ENCODE data around the gene CD58.
A peak's percentile ranks its signal among the peaks of the same experiment; 100 is the strongest.

The CD58 gene

DNA sequence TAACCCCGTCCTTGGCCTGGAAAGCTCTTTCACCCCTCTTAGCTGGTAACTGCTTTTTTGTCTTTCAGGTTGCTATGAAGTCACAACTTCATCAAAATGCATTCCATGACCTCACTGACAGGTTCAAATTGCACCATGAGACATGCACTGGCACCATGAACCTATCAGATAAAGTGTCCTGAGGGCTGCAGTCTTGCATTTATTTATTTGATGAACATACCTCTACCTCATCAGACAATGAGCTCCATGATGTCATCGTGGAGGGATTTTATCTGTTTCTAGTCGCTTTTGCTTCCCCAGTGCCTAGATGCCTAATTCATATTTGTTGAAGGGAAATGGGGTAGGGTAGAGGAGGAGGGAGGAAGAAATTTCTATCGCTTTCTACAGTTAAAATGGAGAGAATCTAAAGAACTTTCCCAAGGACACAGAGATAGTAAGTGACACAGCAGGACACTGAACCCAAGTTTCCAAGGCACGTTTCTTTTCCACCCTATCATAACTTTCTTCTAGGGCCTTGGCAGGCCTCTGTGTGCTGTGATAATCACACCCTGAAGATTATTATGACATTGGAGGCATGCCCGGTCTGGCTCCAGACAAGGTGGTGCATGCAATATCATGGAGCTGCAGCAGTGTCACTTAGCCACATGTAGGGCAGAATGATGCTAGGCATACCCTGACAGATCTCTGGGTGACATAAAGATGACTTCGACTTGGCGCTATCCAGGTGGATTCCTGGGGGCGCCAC, 69.5 kb downstream of the CD58 start:
- Histone ChIP-seq H3K4me1 (ENCODE audit: control insufficient read depth, insufficient read depth, low read length) (no peaks in the 10 kb centered on the region), H3K27ac (ENCODE audit: extremely low read depth, low read depth, low read length) (no peak overlapping the region)

DNA sequence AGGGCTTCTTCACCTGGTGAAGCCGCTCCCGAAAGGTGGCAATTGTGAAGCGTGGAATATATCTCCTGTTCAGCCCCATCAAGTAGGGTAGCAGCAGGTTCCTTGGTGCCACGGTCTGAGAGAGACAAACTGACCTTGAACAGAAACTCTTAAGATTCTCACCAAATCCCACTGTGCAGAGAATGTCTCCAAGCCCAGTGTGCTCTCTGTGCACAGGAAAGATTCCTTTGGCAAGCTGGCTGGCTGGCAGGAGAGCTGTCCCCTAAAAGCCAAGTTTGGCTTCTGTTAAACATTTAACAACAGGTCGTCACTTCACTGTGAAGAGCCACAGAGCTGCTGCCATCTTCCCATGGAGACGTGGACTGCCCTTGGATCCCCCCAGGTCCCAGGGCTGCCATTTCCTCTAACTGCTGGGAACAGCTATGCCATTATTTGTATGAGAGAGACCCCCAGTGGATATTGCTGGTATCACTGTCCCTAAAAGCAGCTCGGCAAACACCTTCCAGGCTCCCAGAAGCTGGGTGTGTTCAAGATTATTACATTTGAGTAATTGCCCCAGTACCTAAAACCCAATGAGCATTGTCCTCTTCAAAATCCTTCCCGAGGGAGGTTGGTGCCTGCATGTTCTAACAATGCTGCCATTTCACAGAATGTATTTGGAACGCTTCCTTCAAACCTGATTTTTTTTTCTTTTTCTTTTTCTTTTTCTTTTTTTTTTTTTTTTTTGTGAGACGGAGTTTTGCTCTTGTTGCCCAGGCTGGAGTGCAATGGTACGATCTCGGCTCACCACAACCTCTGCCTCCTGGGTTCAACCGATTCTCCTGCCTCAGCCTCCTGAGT, 71.8 kb downstream of the CD58 start:
- POLR2A ChIA-PET = interaction anchor here (0.9 to 1.7 kb wide), 3 partner anchors 10 to 360 kb away, joined by 5 to 6 read pairs (median 6); no protein-coding TSS in a partner anchor
- no peaks in the 10 kb centered on the region for H3K9me3 ChIP-seq (ENCODE audit: control insufficient read depth, insufficient read depth, low read depth, low read length)
- no peaks in the 10 kb centered on the region for H3K36me3 ChIP-seq (ENCODE audit: control insufficient read depth in 2 of 2, insufficient read depth in 1 of 2, low read length in 2 of 2)
- H3K27ac ChIP-seq (ENCODE audit: extremely low read depth, low read depth, low read length) = no peak overlapping the region
- CTCF ChIA-PET = interaction anchor here (0.5 to 9.6 kb wide), 34 partner anchors 9 to 1999 kb away, joined by 3 to 171 read pairs (median 3); no protein-coding TSS in a partner anchor
- H3K4me3 ChIP-seq (ENCODE audit: low read depth, low read length) = no peak overlapping the region
- no peaks in the 10 kb centered on the region for H3K4me1 ChIP-seq (ENCODE audit: control insufficient read depth, insufficient read depth, low read length)
- TF ChIP-seq, protein P1, sequence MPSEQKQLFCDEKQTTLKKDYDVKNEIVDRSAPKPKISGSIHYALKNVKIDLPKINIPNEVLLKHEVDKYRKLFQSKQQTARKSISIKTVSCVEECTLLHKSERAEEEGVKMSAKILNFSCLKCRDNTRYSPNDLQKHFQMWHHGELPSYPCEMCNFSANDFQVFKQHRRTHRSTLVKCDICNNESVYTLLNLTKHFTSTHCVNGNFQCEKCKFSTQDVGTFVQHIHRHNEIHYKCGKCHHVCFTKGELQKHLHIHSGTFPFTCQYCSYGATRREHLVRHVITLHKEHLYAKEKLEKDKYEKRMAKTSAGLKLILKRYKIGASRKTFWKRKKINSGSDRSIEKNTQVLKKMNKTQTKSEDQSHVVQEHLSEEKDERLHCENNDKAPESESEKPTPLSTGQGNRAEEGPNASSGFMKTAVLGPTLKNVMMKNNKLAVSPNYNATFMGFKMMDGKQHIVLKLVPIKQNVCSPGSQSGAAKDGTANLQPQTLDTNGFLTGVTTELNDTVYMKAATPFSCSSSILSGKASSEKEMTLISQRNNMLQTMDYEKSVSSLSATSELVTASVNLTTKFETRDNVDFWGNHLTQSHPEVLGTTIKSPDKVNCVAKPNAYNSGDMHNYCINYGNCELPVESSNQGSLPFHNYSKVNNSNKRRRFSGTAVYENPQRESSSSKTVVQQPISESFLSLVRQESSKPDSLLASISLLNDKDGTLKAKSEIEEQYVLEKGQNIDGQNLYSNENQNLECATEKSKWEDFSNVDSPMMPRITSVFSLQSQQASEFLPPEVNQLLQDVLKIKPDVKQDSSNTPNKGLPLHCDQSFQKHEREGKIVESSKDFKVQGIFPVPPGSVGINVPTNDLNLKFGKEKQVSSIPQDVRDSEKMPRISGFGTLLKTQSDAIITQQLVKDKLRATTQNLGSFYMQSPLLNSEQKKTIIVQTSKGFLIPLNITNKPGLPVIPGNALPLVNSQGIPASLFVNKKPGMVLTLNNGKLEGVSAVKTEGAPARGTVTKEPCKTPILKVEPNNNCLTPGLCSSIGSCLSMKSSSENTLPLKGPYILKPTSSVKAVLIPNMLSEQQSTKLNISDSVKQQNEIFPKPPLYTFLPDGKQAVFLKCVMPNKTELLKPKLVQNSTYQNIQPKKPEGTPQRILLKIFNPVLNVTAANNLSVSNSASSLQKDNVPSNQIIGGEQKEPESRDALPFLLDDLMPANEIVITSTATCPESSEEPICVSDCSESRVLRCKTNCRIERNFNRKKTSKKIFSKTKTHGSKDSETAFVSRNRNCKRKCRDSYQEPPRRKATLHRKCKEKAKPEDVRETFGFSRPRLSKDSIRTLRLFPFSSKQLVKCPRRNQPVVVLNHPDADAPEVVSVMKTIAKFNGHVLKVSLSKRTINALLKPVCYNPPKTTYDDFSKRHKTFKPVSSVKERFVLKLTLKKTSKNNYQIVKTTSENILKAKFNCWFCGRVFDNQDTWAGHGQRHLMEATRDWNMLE (tag by site-specific recombination; conservative IDR thresholded peaks at IDR 0.05; ENCODE audit: low read depth) = 0 out of 2 replicates have a peak, but pooled peaks have one; percentile 17
- TF ChIP-seq ZSCAN30 (tag by site-specific recombination; IDR thresholded peaks at IDR 0.05) = peak; percentile 68; the same call in 1 of the 2 replicates
- TF ChIP-seq ZNF561 (tag by site-specific recombination; IDR thresholded peaks at IDR 0.05; ENCODE audit: borderline replicate concordance) = 0 out of 2 replicates have a peak, but pooled peaks have one; percentile 48
- TF ChIP-seq, protein P2, sequence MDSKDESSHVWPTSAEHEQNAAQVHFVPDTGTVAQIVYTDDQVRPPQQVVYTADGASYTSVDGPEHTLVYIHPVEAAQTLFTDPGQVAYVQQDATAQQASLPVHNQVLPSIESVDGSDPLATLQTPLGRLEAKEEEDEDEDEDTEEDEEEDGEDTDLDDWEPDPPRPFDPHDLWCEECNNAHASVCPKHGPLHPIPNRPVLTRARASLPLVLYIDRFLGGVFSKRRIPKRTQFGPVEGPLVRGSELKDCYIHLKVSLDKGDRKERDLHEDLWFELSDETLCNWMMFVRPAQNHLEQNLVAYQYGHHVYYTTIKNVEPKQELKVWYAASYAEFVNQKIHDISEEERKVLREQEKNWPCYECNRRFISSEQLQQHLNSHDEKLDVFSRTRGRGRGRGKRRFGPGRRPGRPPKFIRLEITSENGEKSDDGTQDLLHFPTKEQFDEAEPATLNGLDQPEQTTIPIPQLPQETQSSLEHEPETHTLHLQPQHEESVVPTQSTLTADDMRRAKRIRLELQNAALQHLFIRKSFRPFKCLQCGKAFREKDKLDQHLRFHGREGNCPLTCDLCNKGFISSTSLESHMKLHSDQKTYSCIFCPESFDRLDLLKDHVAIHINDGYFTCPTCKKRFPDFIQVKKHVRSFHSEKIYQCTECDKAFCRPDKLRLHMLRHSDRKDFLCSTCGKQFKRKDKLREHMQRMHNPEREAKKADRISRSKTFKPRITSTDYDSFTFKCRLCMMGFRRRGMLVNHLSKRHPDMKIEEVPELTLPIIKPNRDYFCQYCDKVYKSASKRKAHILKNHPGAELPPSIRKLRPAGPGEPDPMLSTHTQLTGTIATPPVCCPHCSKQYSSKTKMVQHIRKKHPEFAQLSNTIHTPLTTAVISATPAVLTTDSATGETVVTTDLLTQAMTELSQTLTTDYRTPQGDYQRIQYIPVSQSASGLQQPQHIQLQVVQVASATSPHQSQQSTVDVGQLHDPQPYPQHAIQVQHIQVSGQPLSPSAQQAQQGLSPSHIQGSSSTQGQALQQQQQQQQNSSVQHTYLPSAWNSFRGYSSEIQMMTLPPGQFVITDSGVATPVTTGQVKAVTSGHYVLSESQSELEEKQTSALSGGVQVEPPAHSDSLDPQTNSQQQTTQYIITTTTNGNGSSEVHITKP (tag by site-specific recombination; IDR thresholded peaks at IDR 0.05) = peak; percentile 29; the same call in 1 of the 2 replicates
- TF ChIP-seq SP7 (tag by site-specific recombination; IDR thresholded peaks at IDR 0.05) = no peak
- TF ChIP-seq, protein P3, sequence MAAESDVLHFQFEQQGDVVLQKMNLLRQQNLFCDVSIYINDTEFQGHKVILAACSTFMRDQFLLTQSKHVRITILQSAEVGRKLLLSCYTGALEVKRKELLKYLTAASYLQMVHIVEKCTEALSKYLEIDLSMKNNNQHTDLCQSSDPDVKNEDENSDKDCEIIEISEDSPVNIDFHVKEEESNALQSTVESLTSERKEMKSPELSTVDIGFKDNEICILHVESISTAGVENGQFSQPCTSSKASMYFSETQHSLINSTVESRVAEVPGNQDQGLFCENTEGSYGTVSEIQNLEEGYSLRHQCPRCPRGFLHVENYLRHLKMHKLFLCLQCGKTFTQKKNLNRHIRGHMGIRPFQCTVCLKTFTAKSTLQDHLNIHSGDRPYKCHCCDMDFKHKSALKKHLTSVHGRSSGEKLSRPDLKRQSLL (tag by site-specific recombination; IDR thresholded peaks at IDR 0.05) = no peak
- TF ChIP-seq, protein P4, sequence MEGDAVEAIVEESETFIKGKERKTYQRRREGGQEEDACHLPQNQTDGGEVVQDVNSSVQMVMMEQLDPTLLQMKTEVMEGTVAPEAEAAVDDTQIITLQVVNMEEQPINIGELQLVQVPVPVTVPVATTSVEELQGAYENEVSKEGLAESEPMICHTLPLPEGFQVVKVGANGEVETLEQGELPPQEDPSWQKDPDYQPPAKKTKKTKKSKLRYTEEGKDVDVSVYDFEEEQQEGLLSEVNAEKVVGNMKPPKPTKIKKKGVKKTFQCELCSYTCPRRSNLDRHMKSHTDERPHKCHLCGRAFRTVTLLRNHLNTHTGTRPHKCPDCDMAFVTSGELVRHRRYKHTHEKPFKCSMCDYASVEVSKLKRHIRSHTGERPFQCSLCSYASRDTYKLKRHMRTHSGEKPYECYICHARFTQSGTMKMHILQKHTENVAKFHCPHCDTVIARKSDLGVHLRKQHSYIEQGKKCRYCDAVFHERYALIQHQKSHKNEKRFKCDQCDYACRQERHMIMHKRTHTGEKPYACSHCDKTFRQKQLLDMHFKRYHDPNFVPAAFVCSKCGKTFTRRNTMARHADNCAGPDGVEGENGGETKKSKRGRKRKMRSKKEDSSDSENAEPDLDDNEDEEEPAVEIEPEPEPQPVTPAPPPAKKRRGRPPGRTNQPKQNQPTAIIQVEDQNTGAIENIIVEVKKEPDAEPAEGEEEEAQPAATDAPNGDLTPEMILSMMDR (tag by site-specific recombination; IDR thresholded peaks at IDR 0.05) = peak; percentile 85
- peak; percentile 93 for TF ChIP-seq ZNF654 (tag by site-specific recombination; IDR thresholded peaks at IDR 0.05; ENCODE audit: low read depth)
- TF ChIP-seq ZNF701 (tag by site-specific recombination; IDR thresholded peaks at IDR 0.05) = no peak
- no peak for TF ChIP-seq TCF7L2 (IDR thresholded peaks at IDR 0.05; ENCODE audit: borderline replicate concordance, low read depth, low read length)
- TF ChIP-seq ZNF791 (tag by site-specific recombination; IDR thresholded peaks at IDR 0.05) = no peak
- TF ChIP-seq ZNF660 (tag by site-specific recombination; IDR thresholded peaks at IDR 0.05) = 0 out of 2 replicates have a peak, but pooled peaks have one; percentile 28
- peak; percentile 73 for TF ChIP-seq YY1 (tag by site-specific recombination; IDR thresholded peaks at IDR 0.05)
- 0 out of 2 replicates have a peak, but pooled peaks have one; percentile 10 for TF ChIP-seq IKZF3 (tag by site-specific recombination; IDR thresholded peaks at IDR 0.05)
- TF ChIP-seq ZNF548 (tag by site-specific recombination; IDR thresholded peaks at IDR 0.05) = no peak

More for the DNA sequence above, 69.5 kb downstream of the CD58 start:
- ChIA-PET POLR2A (no interaction called here), CTCF (interaction anchor here (0.6 to 9.6 kb wide), 6 partner anchors 16 to 877 kb away, joined by 3 to 171 read pairs (median 16); no protein-coding TSS in a partner anchor)
- no peaks in the 10 kb centered on the region for H3K9me3 ChIP-seq (ENCODE audit: control insufficient read depth, insufficient read depth, low read depth, low read length)
- H3K4me3 ChIP-seq (ENCODE audit: low read depth, low read length) = no peak overlapping the region
- no peak for TF ChIP-seq ZBTB8A (tag by site-specific recombination; IDR thresholded peaks at IDR 0.05)
- TF ChIP-seq, protein P5, sequence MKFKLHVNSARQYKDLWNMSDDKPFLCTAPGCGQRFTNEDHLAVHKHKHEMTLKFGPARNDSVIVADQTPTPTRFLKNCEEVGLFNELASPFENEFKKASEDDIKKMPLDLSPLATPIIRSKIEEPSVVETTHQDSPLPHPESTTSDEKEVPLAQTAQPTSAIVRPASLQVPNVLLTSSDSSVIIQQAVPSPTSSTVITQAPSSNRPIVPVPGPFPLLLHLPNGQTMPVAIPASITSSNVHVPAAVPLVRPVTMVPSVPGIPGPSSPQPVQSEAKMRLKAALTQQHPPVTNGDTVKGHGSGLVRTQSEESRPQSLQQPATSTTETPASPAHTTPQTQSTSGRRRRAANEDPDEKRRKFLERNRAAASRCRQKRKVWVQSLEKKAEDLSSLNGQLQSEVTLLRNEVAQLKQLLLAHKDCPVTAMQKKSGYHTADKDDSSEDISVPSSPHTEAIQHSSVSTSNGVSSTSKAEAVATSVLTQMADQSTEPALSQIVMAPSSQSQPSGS (tag by site-specific recombination; IDR thresholded peaks at IDR 0.05; ENCODE audit: low read depth) = peak; percentile 69; the same call in 1 of the 2 replicates
- peak; percentile 71 for TF ChIP-seq ZNF629 (tag by site-specific recombination; IDR thresholded peaks at IDR 0.05)
- no peak for TF ChIP-seq ZNF112 (tag by site-specific recombination; IDR thresholded peaks at IDR 0.05)
- TF ChIP-seq ZNF221 (tag by site-specific recombination; IDR thresholded peaks at IDR 0.05; ENCODE audit: borderline replicate concordance) = no peak
- no peaks in the 10 kb centered on the region for H3K36me3 ChIP-seq (ENCODE audit: control insufficient read depth in 2 of 2, insufficient read depth in 1 of 2, low read length in 2 of 2)

Data from HEK293 (cell line).